ENCODE data around the gene DCP1B.

DCP1B gene

DNA sequence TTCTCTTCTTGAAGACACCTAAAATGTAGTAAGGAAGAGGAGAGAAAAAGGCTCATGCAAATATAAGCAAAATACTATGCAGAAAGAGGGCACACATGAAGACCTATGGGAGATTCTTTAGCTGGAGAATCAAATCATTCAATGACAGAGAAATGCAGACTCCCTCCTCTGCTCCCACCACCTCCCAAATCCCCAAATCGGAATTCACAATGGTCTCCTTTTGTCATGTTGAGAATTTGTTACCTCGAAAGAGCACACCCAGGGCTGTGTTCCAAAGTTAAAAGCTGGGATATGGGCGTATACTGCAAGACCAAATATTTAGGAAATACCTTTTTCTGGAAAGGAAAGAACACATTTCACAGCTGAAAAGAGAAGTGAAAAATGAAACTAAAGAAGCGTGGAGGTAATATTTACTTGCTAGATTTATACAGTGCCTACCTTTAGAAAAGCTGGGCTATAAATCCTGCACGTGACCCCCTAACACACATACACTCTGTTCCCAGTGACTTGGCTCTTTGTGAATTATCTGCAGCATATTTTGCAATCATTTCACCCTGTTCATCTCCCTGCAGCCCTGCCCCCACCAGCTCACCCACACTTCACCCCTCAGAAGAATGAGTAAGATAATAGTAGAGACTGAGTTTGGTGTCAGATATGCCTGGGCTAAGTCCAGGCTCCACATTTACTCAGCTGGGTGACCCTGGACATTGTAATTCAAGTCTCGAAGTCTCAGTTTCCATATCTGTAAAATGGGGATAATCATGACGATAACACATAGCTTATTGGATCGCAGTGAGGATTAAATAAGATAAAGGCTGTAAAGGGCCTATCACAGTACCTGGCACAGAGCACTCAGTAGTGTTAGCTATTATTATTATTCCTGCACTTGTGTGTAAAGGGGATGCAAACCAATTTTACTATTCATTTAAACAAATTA is 45.6 kb upstream of the DCP1B start:
- TF ChIP-seq, protein P1, sequence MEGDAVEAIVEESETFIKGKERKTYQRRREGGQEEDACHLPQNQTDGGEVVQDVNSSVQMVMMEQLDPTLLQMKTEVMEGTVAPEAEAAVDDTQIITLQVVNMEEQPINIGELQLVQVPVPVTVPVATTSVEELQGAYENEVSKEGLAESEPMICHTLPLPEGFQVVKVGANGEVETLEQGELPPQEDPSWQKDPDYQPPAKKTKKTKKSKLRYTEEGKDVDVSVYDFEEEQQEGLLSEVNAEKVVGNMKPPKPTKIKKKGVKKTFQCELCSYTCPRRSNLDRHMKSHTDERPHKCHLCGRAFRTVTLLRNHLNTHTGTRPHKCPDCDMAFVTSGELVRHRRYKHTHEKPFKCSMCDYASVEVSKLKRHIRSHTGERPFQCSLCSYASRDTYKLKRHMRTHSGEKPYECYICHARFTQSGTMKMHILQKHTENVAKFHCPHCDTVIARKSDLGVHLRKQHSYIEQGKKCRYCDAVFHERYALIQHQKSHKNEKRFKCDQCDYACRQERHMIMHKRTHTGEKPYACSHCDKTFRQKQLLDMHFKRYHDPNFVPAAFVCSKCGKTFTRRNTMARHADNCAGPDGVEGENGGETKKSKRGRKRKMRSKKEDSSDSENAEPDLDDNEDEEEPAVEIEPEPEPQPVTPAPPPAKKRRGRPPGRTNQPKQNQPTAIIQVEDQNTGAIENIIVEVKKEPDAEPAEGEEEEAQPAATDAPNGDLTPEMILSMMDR (IDR thresholded peaks at IDR 0.05; ENCODE audit: insufficient read depth, low read length, poor library complexity, severe bottlenecking): no peak
- no peak overlapping the region for H3K4me3 ChIP-seq (replicated peaks; ENCODE audit: low read depth, low read length)
- peaks cover 5% of the 10 kb centered on the region for H3K27me3 ChIP-seq (replicated peaks; ENCODE audit: control insufficient read depth, insufficient read depth, low read length)
- H3K36me3 ChIP-seq (ENCODE audit: control insufficient read depth, insufficient read depth, low read length): no peaks in the 10 kb centered on the region
- no peak for DNase-seq (ENCODE audit: extremely low read depth, insufficient read length)

DNA sequence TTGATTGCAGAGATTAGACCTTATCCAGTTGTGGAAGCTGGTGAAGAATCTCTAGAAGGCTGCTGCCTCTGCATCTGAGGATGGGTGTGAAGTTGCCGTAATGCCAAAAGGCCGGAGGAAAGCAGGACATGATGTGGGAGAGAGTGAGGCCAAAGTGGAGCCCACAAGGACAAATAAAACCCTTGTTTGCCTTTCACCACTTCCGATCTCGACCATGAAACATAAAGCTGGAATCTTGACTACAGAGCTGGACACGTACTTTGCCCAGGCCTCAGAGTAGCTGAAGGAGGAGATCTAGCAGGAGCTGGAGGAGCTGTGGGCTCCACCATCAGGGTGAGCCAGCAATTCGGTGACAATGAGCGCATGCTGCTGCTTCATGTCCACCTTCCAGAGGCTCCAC is 43.5 kb upstream of the DCP1B start:
- Histone ChIP-seq H3K4me3 (replicated peaks; ENCODE audit: low read depth, low read length) (no peak overlapping the region), H3K27me3 (replicated peaks; ENCODE audit: control insufficient read depth, insufficient read depth, low read length) (peaks cover 1% of the 10 kb centered on the region; the same call in 1 of the 2 replicates)
- no peak for DNase-seq (ENCODE audit: extremely low read depth, insufficient read length)

DNA sequence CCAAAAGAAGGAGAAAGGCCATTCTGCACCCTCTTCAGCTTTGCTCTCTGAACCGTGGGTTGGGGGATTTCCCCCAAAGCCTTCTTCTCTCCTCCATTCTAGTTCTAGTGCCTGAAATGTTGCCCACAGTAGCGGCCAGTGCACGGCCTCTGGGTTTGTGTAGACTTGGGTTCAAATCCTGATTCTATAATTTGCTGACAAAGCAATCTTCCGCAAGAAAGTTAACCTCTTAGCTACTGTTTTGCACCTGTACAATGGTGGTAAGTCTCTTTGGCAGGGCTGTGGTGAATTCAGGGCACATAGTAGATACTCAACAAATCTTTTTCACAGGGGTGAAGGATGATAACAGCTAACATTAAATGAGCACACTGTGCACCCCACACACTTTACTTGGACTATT is 42.7 kb upstream of the DCP1B start:
- H3K27me3 ChIP-seq (replicated peaks; ENCODE audit: control insufficient read depth, insufficient read depth, low read length): peaks cover 1% of the 10 kb centered on the region; the same call in 1 of the 2 replicates
- no peak overlapping the region for H3K4me3 ChIP-seq (replicated peaks; ENCODE audit: low read depth, low read length)
- DNase-seq (ENCODE audit: extremely low read depth, insufficient read length): no peak
- TF ChIP-seq, protein P1 (IDR thresholded peaks at IDR 0.05; ENCODE audit: insufficient read depth, low read length, poor library complexity, severe bottlenecking): no peak
- no peaks in the 10 kb centered on the region for H3K36me3 ChIP-seq (ENCODE audit: control insufficient read depth, insufficient read depth, low read length)

More for the DNA sequence above, 43.5 kb upstream of the DCP1B start:
- no peaks in the 10 kb centered on the region for H3K36me3 ChIP-seq (ENCODE audit: control insufficient read depth, insufficient read depth, low read length)
- TF ChIP-seq, protein P1 (IDR thresholded peaks at IDR 0.05; ENCODE audit: insufficient read depth, low read length, poor library complexity, severe bottlenecking): no peak

DNA sequence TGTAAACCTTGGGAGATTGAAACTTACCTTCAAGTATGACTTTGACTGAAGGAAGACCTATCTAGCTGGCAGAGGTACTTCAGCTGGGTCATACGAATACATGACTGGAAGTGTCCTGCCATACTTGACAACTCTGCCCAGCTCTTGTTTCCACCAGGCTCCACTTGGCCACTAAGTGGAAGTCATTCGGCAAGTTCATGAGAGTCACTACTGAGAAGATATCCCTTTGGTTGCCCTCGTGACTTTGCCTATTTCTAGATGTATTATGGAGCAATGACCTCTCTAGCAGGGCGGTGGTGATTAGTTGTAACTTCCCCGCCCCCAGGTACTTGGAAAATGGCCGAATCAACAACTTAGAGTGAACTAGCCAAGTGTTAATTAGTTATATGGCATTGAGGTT is 39.9 kb upstream of the DCP1B start:
- TF ChIP-seq, protein P1 (IDR thresholded peaks at IDR 0.05; ENCODE audit: insufficient read depth, low read length, poor library complexity, severe bottlenecking): no peak
- Histone ChIP-seq H3K27me3 (replicated peaks; ENCODE audit: control insufficient read depth, insufficient read depth, low read length) (no peaks in the 10 kb centered on the region; the same call in 1 of the 2 replicates), H3K36me3 (ENCODE audit: control insufficient read depth, insufficient read depth, low read length) (no peaks in the 10 kb centered on the region), H3K4me3 (replicated peaks; ENCODE audit: low read depth, low read length) (no peak overlapping the region)
- no peak for DNase-seq (ENCODE audit: extremely low read depth, insufficient read length)

DNA sequence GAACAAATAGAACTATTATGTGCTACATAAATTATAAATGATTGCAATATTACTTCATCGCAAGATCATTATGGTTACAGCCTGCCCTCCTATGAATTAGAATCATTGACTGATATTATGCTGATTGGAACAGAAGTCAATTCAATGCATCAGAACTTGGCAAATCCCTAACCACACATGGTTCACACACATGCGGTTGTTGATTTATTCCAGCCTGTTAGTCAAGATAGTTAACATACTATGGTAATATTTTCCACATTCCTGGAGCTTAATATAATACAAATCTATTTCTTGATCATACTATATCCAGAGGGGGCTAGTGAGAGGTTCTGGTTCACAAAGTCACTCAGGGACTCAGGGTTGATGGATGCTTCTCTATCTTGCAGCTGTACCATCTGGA is 38.8 kb upstream of the DCP1B start:
- no peaks in the 10 kb centered on the region for H3K36me3 ChIP-seq (ENCODE audit: control insufficient read depth, insufficient read depth, low read length)
- no peaks in the 10 kb centered on the region; the same call in 1 of the 2 replicates for H3K27me3 ChIP-seq (replicated peaks; ENCODE audit: control insufficient read depth, insufficient read depth, low read length)
- TF ChIP-seq, protein P1 (IDR thresholded peaks at IDR 0.05; ENCODE audit: insufficient read depth, low read length, poor library complexity, severe bottlenecking): no peak
- DNase-seq (ENCODE audit: extremely low read depth, insufficient read length): no peak
- H3K4me3 ChIP-seq (replicated peaks; ENCODE audit: low read depth, low read length): no peak overlapping the region
